K562 (cell line): ENCODE measurements around the gene WNK2. TPM values are rescaled to one million over a fixed set of nuclear protein-coding genes. Genes with fewer than 3 reads are reported as not detected.

Experiments used
- CCAR2 ChIP-seq: fragments of 200-400 bp; formaldehyde crosslinking; IDR thresholded peaks from 2 replicates; pipeline ENCODE4 v1.6.1; 2017; ENCODE audit warnings: mild to moderate bottlenecking, low read depth, low read length
- KLF13 ChIP-seq: fragments of 450-650 bp; IDR thresholded peaks from 2 replicates; pipeline ENCODE4 v1.6.1; 2016; ENCODE audit warnings: missing genetic modification characterization, low read depth, mild to moderate bottlenecking, missing compliant biosample characterization, moderate library complexity, borderline replicate concordance
- RAD51 ChIP-seq: fragments of 450-650 bp; IDR thresholded peaks from 2 replicates; pipeline ENCODE4 v1.7.1; 2016; ENCODE audit warnings: low read depth, mild to moderate bottlenecking, borderline replicate concordance
- SIN3B ChIP-seq: fragments of 450-650 bp; IDR thresholded peaks from 2 replicates; pipeline ENCODE4 v1.6.1; 2017; ENCODE audit warnings: low read depth, mild to moderate bottlenecking, moderate library complexity
- WHSC1 ChIP-seq: IDR thresholded peaks from one replicate; pipeline ENCODE4 v1.6.1; 2012; ENCODE audit warnings: low read length, control low read depth, inconsistent platforms
- ZNF436 ChIP-seq: fragments of 250-450, 450-650 bp; sonication (Bioruptor Pico); formaldehyde crosslinking; IDR thresholded peaks from 2 replicates; pipeline ENCODE4 v1.7.0; 2020; ENCODE audit warnings: mild to moderate bottlenecking
- polyA plus RNA-seq, 8 experiments: library from polyadenylated mRNA; depleted of rRNA in 4 of 8; stranded (reverse) in 5 of 8; unstranded in 3 of 8; fragments of >200 nt; fragmentation: Nextera tagmentation in 2 of 8; fragmentation: Illumina TruSeq in 1 of 8; extraction: Ambion mirVana in 2 of 8; extraction: Trizol in 1 of 8; gene quantifications; 2 replicates each; pipeline versions ENCODE4 v1.2.1 to v1.2.3, GENCODE V29; 2011 to 2014; ENCODE audit warnings: inconsistent platforms in 1 of 8, missing spikeins in 1 of 8
- total RNA-seq, 7 experiments: library from RNA; depleted of rRNA in 6 of 7; stranded (reverse); fragments of >200 nt in 6 of 7; fragmentation: Illumina TruSeq in 2 of 7; extraction: Trizol in 2 of 7; gene quantifications; 2 replicates each; pipeline versions ENCODE4 v1.2.1 to v1.2.3, GENCODE V29; 2011 to 2021; ENCODE audit warnings: low replicate concordance in 1 of 7
- TF ChIP-seq, protein P1 (sequence below): fragments of 150-350 bp; IDR thresholded peaks from 2 replicates; pipeline ENCODE4 v1.6.1; 2014; ENCODE audit warnings: low read depth, mild to moderate bottlenecking, low read length, borderline replicate concordance
- TF ChIP-seq, protein P2 (sequence below): sonication (generic); formaldehyde crosslinking; IDR thresholded peaks from 2 replicates; pipeline ENCODE4 v1.8.1; 2023; ENCODE audit warnings: missing genetic modification reagents, mild to moderate bottlenecking, borderline replicate concordance
- TF ChIP-seq, protein P3 (sequence below): fragments of 250-450 bp; sonication (Bioruptor Pico); IDR thresholded peaks from 2 replicates; pipeline ENCODE4 v1.9.0; 2021; ENCODE audit warnings: mild to moderate bottlenecking, inconsistent platforms
- TF ChIP-seq, protein P4 (sequence below): sonication (generic); formaldehyde crosslinking; IDR thresholded peaks from 2 replicates; pipeline ENCODE4 v1.8.1; 2022; ENCODE audit warnings: missing genetic modification reagents
- TF ChIP-seq, protein P5 (sequence below): sonication (generic); formaldehyde crosslinking; IDR thresholded peaks from 2 replicates; pipeline ENCODE4 v1.8.1; 2022; ENCODE audit warnings: missing genetic modification reagents

The WNK2 gene
- total and polyA plus RNA-seq, 9 of the 15 experiments (the other 6 are each of a cell fraction or from before 2014, with no cell fraction given) = 0.36 to 3.3 (median 0.64) TPM; not detected in 2

DNA sequence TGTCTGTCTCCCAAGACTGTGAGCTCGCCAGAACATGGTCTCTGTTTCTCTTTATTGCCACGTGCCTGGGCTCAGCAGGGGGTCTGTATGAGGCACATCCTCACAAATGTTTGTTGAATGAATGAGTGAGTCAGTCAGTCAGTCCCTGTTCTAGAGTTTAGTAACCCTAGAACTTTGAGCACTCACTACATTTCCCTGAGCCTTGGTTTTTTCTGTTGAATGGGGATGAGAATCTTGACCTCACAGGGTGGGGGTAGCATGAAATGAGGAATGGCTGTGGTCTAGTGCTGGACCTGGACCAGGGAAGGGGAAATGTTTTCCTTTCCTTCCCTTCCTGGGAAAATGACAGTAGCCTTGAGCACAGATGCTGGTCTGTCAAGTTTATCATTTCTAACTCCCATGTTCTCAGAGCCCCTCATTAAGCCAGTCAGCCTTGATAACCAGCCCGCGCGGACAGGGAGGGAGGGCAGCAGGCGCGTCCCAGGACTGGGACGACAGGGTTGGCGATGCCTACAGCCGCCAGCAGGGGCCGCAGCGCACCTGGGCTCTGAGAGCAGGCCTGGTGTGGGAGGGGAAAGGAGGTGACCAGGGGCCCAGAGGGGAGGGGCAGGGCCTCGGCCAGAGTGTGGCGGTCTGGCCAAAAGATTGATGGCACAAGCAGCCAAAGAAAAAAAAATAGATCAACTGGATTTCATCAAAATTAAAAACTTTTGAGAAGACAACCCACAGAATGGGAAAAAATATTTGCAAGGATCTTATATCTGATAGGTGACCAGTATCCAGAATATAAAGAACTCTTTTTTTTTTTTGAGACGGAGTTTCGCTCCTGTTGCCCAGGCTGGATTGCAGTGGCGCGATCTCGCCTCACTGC is 24.1 kb upstream of the WNK2 start (continued):
- TF ChIP-seq, protein P1, sequence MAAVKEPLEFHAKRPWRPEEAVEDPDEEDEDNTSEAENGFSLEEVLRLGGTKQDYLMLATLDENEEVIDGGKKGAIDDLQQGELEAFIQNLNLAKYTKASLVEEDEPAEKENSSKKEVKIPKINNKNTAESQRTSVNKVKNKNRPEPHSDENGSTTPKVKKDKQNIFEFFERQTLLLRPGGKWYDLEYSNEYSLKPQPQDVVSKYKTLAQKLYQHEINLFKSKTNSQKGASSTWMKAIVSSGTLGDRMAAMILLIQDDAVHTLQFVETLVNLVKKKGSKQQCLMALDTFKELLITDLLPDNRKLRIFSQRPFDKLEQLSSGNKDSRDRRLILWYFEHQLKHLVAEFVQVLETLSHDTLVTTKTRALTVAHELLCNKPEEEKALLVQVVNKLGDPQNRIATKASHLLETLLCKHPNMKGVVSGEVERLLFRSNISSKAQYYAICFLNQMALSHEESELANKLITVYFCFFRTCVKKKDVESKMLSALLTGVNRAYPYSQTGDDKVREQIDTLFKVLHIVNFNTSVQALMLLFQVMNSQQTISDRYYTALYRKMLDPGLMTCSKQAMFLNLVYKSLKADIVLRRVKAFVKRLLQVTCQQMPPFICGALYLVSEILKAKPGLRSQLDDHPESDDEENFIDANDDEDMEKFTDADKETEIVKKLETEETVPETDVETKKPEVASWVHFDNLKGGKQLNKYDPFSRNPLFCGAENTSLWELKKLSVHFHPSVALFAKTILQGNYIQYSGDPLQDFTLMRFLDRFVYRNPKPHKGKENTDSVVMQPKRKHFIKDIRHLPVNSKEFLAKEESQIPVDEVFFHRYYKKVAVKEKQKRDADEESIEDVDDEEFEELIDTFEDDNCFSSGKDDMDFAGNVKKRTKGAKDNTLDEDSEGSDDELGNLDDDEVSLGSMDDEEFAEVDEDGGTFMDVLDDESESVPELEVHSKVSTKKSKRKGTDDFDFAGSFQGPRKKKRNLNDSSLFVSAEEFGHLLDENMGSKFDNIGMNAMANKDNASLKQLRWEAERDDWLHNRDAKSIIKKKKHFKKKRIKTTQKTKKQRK = no peak
- TF ChIP-seq, protein P2, sequence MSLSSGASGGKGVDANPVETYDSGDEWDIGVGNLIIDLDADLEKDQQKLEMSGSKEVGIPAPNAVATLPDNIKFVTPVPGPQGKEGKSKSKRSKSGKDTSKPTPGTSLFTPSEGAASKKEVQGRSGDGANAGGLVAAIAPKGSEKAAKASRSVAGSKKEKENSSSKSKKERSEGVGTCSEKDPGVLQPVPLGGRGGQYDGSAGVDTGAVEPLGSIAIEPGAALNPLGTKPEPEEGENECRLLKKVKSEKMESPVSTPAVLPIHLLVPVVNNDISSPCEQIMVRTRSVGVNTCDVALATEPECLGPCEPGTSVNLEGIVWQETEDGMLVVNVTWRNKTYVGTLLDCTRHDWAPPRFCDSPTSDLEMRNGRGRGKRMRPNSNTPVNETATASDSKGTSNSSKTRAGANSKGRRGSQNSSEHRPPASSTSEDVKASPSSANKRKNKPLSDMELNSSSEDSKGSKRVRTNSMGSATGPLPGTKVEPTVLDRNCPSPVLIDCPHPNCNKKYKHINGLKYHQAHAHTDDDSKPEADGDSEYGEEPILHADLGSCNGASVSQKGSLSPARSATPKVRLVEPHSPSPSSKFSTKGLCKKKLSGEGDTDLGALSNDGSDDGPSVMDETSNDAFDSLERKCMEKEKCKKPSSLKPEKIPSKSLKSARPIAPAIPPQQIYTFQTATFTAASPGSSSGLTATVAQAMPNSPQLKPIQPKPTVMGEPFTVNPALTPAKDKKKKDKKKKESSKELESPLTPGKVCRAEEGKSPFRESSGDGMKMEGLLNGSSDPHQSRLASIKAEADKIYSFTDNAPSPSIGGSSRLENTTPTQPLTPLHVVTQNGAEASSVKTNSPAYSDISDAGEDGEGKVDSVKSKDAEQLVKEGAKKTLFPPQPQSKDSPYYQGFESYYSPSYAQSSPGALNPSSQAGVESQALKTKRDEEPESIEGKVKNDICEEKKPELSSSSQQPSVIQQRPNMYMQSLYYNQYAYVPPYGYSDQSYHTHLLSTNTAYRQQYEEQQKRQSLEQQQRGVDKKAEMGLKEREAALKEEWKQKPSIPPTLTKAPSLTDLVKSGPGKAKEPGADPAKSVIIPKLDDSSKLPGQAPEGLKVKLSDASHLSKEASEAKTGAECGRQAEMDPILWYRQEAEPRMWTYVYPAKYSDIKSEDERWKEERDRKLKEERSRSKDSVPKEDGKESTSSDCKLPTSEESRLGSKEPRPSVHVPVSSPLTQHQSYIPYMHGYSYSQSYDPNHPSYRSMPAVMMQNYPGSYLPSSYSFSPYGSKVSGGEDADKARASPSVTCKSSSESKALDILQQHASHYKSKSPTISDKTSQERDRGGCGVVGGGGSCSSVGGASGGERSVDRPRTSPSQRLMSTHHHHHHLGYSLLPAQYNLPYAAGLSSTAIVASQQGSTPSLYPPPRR = no peak
- TF ChIP-seq WHSC1 (no peak), CCAR2 (no peak), KLF13 (no peak), RAD51 (no peak), SIN3B (no peak), ZNF436 (no peak)
- TF ChIP-seq, protein P3, sequence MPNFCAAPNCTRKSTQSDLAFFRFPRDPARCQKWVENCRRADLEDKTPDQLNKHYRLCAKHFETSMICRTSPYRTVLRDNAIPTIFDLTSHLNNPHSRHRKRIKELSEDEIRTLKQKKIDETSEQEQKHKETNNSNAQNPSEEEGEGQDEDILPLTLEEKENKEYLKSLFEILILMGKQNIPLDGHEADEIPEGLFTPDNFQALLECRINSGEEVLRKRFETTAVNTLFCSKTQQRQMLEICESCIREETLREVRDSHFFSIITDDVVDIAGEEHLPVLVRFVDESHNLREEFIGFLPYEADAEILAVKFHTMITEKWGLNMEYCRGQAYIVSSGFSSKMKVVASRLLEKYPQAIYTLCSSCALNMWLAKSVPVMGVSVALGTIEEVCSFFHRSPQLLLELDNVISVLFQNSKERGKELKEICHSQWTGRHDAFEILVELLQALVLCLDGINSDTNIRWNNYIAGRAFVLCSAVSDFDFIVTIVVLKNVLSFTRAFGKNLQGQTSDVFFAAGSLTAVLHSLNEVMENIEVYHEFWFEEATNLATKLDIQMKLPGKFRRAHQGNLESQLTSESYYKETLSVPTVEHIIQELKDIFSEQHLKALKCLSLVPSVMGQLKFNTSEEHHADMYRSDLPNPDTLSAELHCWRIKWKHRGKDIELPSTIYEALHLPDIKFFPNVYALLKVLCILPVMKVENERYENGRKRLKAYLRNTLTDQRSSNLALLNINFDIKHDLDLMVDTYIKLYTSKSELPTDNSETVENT = no peak
- TF ChIP-seq, protein P4, sequence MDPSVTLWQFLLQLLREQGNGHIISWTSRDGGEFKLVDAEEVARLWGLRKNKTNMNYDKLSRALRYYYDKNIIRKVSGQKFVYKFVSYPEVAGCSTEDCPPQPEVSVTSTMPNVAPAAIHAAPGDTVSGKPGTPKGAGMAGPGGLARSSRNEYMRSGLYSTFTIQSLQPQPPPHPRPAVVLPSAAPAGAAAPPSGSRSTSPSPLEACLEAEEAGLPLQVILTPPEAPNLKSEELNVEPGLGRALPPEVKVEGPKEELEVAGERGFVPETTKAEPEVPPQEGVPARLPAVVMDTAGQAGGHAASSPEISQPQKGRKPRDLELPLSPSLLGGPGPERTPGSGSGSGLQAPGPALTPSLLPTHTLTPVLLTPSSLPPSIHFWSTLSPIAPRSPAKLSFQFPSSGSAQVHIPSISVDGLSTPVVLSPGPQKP (CRISPR knock-in tag) = no peak
- TF ChIP-seq, protein P5, sequence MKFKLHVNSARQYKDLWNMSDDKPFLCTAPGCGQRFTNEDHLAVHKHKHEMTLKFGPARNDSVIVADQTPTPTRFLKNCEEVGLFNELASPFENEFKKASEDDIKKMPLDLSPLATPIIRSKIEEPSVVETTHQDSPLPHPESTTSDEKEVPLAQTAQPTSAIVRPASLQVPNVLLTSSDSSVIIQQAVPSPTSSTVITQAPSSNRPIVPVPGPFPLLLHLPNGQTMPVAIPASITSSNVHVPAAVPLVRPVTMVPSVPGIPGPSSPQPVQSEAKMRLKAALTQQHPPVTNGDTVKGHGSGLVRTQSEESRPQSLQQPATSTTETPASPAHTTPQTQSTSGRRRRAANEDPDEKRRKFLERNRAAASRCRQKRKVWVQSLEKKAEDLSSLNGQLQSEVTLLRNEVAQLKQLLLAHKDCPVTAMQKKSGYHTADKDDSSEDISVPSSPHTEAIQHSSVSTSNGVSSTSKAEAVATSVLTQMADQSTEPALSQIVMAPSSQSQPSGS = no peak
